Lung (tissue), 12 donors: Measurements from ENCODE around the gene CCDC136. TPM values are rescaled to one million over a fixed set of nuclear protein-coding genes. Genes with fewer than 3 reads are reported as not detected.

Experiments
- ATAC-seq: fragments of 200-7000 bp; cut with Tn5 transposase; one replicate; pipeline ENCODE4 v1.9.1; 2020; ENCODE audit warnings: moderate number of reproducible peaks; ENCODE audit not compliant: insufficient read depth, low FRiP score
- DNase-seq, 3 donors: peaks; one replicate each; pipeline ENCODE4 v3.0.0-alpha.2; 2013 to 2017
- H3K27ac ChIP-seq, 2 donors: one replicate each; pipeline ENCODE4 v1.5.1; 2013; ENCODE audit warnings: mild to moderate bottlenecking in 2 of 2, moderate library complexity in 2 of 2, control low read depth in 1 of 2, inconsistent platforms in 1 of 2, low read depth in 1 of 2, low read length in 1 of 2
- H3K27me3 ChIP-seq, 3 donors: one replicate each; pipeline ENCODE4 v1.5.1; 2013; ENCODE audit warnings: low read length in 2 of 3; ENCODE audit not compliant: control insufficient read depth in 3 of 3, insufficient read depth in 3 of 3
- H3K36me3 ChIP-seq, 4 donors: one replicate each; pipeline ENCODE4 v1.5.1; 2013; ENCODE audit warnings: low read length in 4 of 4, mild to moderate bottlenecking in 1 of 4, moderate library complexity in 1 of 4; ENCODE audit not compliant: control insufficient read depth in 4 of 4, insufficient read depth in 4 of 4
- H3K4me1 ChIP-seq, 5 donors: one replicate each; pipeline ENCODE4 v1.5.1; 2013; ENCODE audit warnings: low read length in 5 of 5, mild to moderate bottlenecking in 2 of 5, moderate library complexity in 1 of 5; ENCODE audit not compliant: control insufficient read depth in 5 of 5, insufficient read depth in 5 of 5
- H3K4me3 ChIP-seq: one replicate; pipeline ENCODE4 v1.5.1; 2013; ENCODE audit warnings: mild to moderate bottlenecking, control low read depth, moderate library complexity
- H3K9ac ChIP-seq, 2 donors: one replicate each; pipeline ENCODE4 v1.5.1; 2013; ENCODE audit warnings: low read length in 2 of 2, control low read depth in 1 of 2; ENCODE audit not compliant: insufficient read depth in 1 of 2
- H3K9me3 ChIP-seq, 4 donors: one replicate each; pipeline ENCODE4 v1.5.1; 2013; ENCODE audit warnings: low read length in 3 of 4, mild to moderate bottlenecking in 1 of 4, moderate library complexity in 1 of 4; ENCODE audit not compliant: control insufficient read depth in 4 of 4, insufficient read depth in 3 of 4
- WGBS, 2 donors: extraction: QIAGEN DNeasy Blood & Tissue Kit; methylation state at CpG; one replicate each; pipeline ENCODE4 v1.1.7; 2013; 5-methylcytosine and 5-hydroxymethylcytosine counted together
- polyA plus RNA-seq, 2 donors: library from polyadenylated mRNA; stranded (reverse); fragments of 200-250 nt; gene quantifications; one replicate each; pipeline ENCODE4 v1.2.1, GENCODE V29; 2013
- total RNA-seq, 2 donors: library from RNA; depleted of rRNA in 1 of 2; stranded (reverse); fragments of >200 nt in 1 of 2; gene quantifications; one replicate each; pipeline ENCODE4 v1.2.1, GENCODE V29; 2014 to 2021
- TF ChIP-seq, protein P1 (sequence below): IDR thresholded peaks from 2 replicates; pipeline ENCODE4 v1.5.1; 2012; ENCODE audit warnings: mild to moderate bottlenecking; ENCODE audit errors: control extremely low read depth, extremely low read depth
- donor health status: control.
- donor health status: control.
- donor health status: Bipolar disorder and iron deficiency.
- donor health status: healthy.
- donor health status: DM: yes; HTN: yes; CAD: no.

Gene CCDC136
- total and polyA plus RNA-seq, 4 donors = 0.70 to 6.4 (median 1.7) TPM

DNA sequence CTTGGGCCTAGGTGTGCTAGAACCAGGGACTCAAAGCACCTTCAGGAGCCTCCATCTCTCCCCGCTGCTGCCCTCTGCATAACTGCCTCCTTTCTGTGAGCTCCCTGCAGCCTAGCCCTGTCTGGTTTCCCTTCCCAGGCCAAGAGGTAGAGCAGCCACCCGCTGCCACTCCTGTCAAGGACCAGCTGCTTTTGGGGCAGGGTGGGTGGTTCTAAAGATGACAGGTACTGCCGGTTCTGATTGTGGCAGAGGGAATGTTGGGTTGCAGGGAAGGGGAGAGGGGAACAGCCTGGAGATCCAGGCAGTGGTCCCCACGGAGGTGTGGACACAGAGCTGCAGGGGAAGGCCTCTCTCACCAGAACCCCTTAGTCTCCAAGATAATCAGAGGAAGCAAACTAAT lies 34.7 kb downstream of the CCDC136 start:
- H3K27ac ChIP-seq = peak overlapping the region in 1 of 2 donors; percentile 93
- ATAC-seq (no peak), DNase-seq (no peak)
- no peak overlapping the region for H3K9ac ChIP-seq
- H3K36me3 ChIP-seq = no peaks in the 10 kb centered on the region
- no peaks in the 10 kb centered on the region for H3K9me3 ChIP-seq
- WGBS, 2 donors = 84 to 91% methylated on average over 4 of the region's 4 CpGs
- peaks cover 0 to 5% (median 0%) of the 10 kb centered on the region in 3 donors for H3K27me3 ChIP-seq
- TF ChIP-seq, protein P1, sequence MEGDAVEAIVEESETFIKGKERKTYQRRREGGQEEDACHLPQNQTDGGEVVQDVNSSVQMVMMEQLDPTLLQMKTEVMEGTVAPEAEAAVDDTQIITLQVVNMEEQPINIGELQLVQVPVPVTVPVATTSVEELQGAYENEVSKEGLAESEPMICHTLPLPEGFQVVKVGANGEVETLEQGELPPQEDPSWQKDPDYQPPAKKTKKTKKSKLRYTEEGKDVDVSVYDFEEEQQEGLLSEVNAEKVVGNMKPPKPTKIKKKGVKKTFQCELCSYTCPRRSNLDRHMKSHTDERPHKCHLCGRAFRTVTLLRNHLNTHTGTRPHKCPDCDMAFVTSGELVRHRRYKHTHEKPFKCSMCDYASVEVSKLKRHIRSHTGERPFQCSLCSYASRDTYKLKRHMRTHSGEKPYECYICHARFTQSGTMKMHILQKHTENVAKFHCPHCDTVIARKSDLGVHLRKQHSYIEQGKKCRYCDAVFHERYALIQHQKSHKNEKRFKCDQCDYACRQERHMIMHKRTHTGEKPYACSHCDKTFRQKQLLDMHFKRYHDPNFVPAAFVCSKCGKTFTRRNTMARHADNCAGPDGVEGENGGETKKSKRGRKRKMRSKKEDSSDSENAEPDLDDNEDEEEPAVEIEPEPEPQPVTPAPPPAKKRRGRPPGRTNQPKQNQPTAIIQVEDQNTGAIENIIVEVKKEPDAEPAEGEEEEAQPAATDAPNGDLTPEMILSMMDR = no peak
- H3K4me3 ChIP-seq = no peak overlapping the region
- H3K4me1 ChIP-seq = peaks cover 0 to 13% (median 7%) of the 10 kb centered on the region in 5 donors

DNA sequence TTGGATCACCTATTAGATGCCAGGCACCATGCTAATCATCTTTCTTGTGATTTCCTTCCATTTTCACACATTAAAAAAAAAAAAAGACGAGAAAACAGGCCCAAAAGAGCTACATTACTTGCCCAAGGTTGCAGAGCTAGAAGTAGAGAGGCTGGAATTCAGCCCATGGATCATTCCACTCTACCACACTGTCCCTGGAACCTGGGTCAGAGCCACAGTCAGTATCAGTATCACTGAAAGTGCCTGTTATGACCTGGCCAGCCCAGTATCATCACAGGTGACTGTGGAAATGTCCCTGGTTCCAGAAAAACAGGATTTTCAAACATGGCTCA lies 35.1 kb downstream of the CCDC136 start:
- Histone ChIP-seq H3K4me3 (no peak overlapping the region), H3K9ac (no peak overlapping the region), H3K9me3 (no peaks in the 10 kb centered on the region), H3K27me3 (peaks cover 0 to 5% (median 0%) of the 10 kb centered on the region in 3 donors), H3K4me1 (peaks cover 0 to 16% (median 11%) of the 10 kb centered on the region in 5 donors), H3K27ac (peak overlapping the region in 1 of 2 donors; percentile 93), H3K36me3 (no peaks in the 10 kb centered on the region)
- DNase-seq (no peak), ATAC-seq (no peak)
- 76 to 88% methylated on average over 1 of the region's 1 CpG for WGBS, 2 donors
- TF ChIP-seq, protein P1 = no peak

DNA sequence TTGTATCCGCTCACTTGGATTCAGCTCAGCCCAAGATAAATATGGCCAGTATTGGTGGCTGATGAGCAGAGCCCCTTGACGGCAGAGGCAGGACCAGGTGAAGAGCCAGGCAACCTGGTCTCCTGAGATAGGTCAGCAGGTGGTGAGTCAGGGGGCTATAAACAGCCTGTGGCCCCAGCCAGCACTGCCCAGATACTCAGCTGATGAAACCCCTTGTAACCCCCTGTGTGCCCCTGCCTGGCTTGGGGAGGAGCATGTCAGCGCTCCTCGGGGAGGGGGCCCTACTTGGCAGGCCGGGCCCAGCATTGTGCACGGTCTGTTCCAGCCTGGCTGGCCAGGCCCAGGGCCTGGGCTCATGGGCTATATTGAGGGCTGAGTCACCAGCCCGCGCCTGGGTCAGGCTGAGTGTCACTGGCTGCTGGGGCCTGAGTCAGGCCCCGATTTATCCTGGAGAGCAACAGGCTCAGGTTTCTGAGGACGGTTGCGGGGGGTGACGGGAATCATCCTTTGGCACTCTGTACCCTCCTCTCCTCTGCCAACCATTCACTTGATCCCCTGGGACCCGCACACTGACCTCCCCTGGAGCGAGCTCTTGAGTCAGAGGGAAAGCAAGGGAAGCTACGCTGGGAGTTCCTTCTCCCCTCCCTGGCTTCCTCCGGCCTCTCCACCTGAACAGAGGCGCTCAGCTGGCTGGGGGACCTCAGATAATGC lies 35.6 kb downstream of the CCDC136 start:
- Histone ChIP-seq H3K9ac (no peak overlapping the region), H3K27me3 (peaks cover 0 to 5% (median 0%) of the 10 kb centered on the region in 3 donors), H3K4me3 (no peak overlapping the region), H3K4me1 (peaks cover 0 to 22% (median 14%) of the 10 kb centered on the region in 5 donors), H3K9me3 (no peaks in the 10 kb centered on the region), H3K27ac (peak overlapping the region in 1 of 2 donors; percentile 93), H3K36me3 (no peaks in the 10 kb centered on the region)
- no peak for ATAC-seq
- no peak for DNase-seq
- WGBS, 2 donors = 89 to 93% methylated on average over 17 of the region's 17 CpGs
- TF ChIP-seq, protein P1 = no peak
